ENCODE data around the gene C3. TPM values are rescaled to one million over a fixed set of nuclear protein-coding genes. Genes with fewer than 3 reads are reported as not detected.
A peak's percentile ranks its signal among the peaks of the same experiment; 100 is the strongest.
"Not testable (repeated sequence)": the region's sequence is repeated elsewhere in the genome, so short reads cannot be mapped to it uniquely, and the experiment has no call there.

C3 gene
- total RNA-seq, 2 experiments from 2014 or later: not detected

- DNase-seq: no peak
- H3K4me3 Mint-ChIP-seq: no peak overlapping the region
- H3K27ac Mint-ChIP-seq: no peak overlapping the region
- H3K4me1 Mint-ChIP-seq: no peaks in the 10 kb centered on the region
- no peaks in the 10 kb centered on the region for H3K36me3 Mint-ChIP-seq (ENCODE audit: low read depth)
- H3K9me3 Mint-ChIP-seq: peaks cover 5% of the 10 kb centered on the region
- ChIA-PET CTCF (interaction anchor here (0.9 kb wide), 1 partner anchor 18 kb away, joined by 3 read pairs; no protein-coding TSS in a partner anchor), POLR2A (no interaction called here)
- H3K27me3 Mint-ChIP-seq: peaks cover 10% of the 10 kb centered on the region
Observed at GRCh38 chr19:6685962-6686627, 34.4 kb downstream of the C3 start.

- ChIA-PET CTCF (interaction anchor here (0.9 kb wide), 1 partner anchor 18 kb away, joined by 3 read pairs; no protein-coding TSS in a partner anchor), POLR2A (no interaction called here)
- H3K4me1 Mint-ChIP-seq: peaks cover 2% of the 10 kb centered on the region
- peaks cover 13% of the 10 kb centered on the region for H3K27me3 Mint-ChIP-seq
- no peak for DNase-seq
- H3K36me3 Mint-ChIP-seq (ENCODE audit: low read depth): no peaks in the 10 kb centered on the region
- peaks cover 7% of the 10 kb centered on the region for H3K9me3 Mint-ChIP-seq
- H3K27ac Mint-ChIP-seq: no peak overlapping the region
- H3K4me3 Mint-ChIP-seq: no peak overlapping the region
Observed at GRCh38 chr19:6685482-6685881, 35.0 kb downstream of the C3 start.

GRCh38 chr19:6683971-6684370 is 36.5 kb downstream of the C3 start:
- H3K4me3 Mint-ChIP-seq: no peak overlapping the region
- POLR2A ChIA-PET: no interaction called here
- H3K4me1 Mint-ChIP-seq: peaks cover 6% of the 10 kb centered on the region
- no peak for DNase-seq
- peaks cover 2% of the 10 kb centered on the region for H3K36me3 Mint-ChIP-seq (ENCODE audit: low read depth)
- peaks cover 15% of the 10 kb centered on the region for H3K27me3 Mint-ChIP-seq
- no peak overlapping the region for H3K27ac Mint-ChIP-seq
- CTCF ChIA-PET: no interaction called here
- H3K9me3 Mint-ChIP-seq: peaks cover 18% of the 10 kb centered on the region

GRCh38 chr19:6682607-6683128 is 37.8 kb downstream of the C3 start:
- H3K36me3 Mint-ChIP-seq (ENCODE audit: low read depth): peaks cover 2% of the 10 kb centered on the region
- POLR2A ChIA-PET: no interaction called here
- DNase-seq: no peak
- no peak overlapping the region for H3K27ac Mint-ChIP-seq
- CTCF ChIA-PET: no interaction called here
- peaks cover 16% of the 10 kb centered on the region for H3K9me3 Mint-ChIP-seq
- peaks cover 15% of the 10 kb centered on the region for H3K27me3 Mint-ChIP-seq
- no peak overlapping the region for H3K4me3 Mint-ChIP-seq
- H3K4me1 Mint-ChIP-seq: peaks cover 16% of the 10 kb centered on the region

- no peak for DNase-seq
- H3K4me3 Mint-ChIP-seq: no peak overlapping the region
- H3K4me1 Mint-ChIP-seq: peaks cover 34% of the 10 kb centered on the region
- H3K36me3 Mint-ChIP-seq (ENCODE audit: low read depth): peaks cover 2% of the 10 kb centered on the region
- CTCF ChIA-PET: interaction anchor here (0.8 to 2.0 kb wide), 4 partner anchors 25 to 163 kb away, joined by 3 to 6 read pairs (median 4); no protein-coding TSS in a partner anchor
- H3K27me3 Mint-ChIP-seq: peaks cover 15% of the 10 kb centered on the region
- H3K9me3 Mint-ChIP-seq: peaks cover 19% of the 10 kb centered on the region
- no peak overlapping the region for H3K27ac Mint-ChIP-seq
- POLR2A ChIA-PET: no interaction called here
Observed at GRCh38 chr19:6680141-6680540, 40.3 kb downstream of the C3 start.

GRCh38 chr19:6679139-6679538 is 41.3 kb downstream of the C3 start:
- peaks cover 15% of the 10 kb centered on the region for H3K27me3 Mint-ChIP-seq
- ChIA-PET POLR2A (interaction anchor here (0.6 kb wide), 1 partner anchor 11 kb away, joined by 4 read pairs; no protein-coding TSS in a partner anchor), CTCF (no interaction called here)
- peaks cover 2% of the 10 kb centered on the region for H3K36me3 Mint-ChIP-seq (ENCODE audit: low read depth)
- no peak overlapping the region for H3K27ac Mint-ChIP-seq
- no peak overlapping the region for H3K4me3 Mint-ChIP-seq
- no peak for DNase-seq
- peaks cover 44% of the 10 kb centered on the region for H3K4me1 Mint-ChIP-seq
- peaks cover 19% of the 10 kb centered on the region for H3K9me3 Mint-ChIP-seq

- ChIA-PET POLR2A (interaction anchor here (0.6 kb wide), 1 partner anchor 10 kb away, joined by 4 read pairs; no protein-coding TSS in a partner anchor), CTCF (interaction anchor here (1.5 kb wide), 1 partner anchor 17 kb away, joined by 3 read pairs; no protein-coding TSS in a partner anchor)
- Mint-ChIP-seq H3K4me1 (peaks cover 47% of the 10 kb centered on the region), H3K27me3 (peaks cover 15% of the 10 kb centered on the region), H3K4me3 (no peak overlapping the region), H3K36me3 (ENCODE audit: low read depth) (peaks cover 2% of the 10 kb centered on the region), H3K9me3 (peaks cover 19% of the 10 kb centered on the region), H3K27ac (no peak overlapping the region)
- DNase-seq: peak; percentile 24
Observed at GRCh38 chr19:6678690-6679109, 41.8 kb downstream of the C3 start.

GRCh38 chr19:6677883-6678689 is 42.4 kb downstream of the C3 start:
- ChIA-PET POLR2A (no interaction called here), CTCF (interaction anchor here (0.6 to 1.5 kb wide), 4 partner anchors 17 to 185 kb away, joined by 3 read pairs; partner anchors contain the start of gene VAV1)
- Mint-ChIP-seq H3K36me3 (ENCODE audit: low read depth) (peaks cover 2% of the 10 kb centered on the region), H3K4me3 (no peak overlapping the region), H3K27me3 (peaks cover 14% of the 10 kb centered on the region), H3K27ac (no peak overlapping the region), H3K4me1 (peaks cover 49% of the 10 kb centered on the region), H3K9me3 (peaks cover 19% of the 10 kb centered on the region)
- peak; percentile 30 for DNase-seq

GRCh38 chr19:6677495-6677882 is 43.0 kb downstream of the C3 start:
- ChIA-PET POLR2A (no interaction called here), CTCF (interaction anchor here (0.6 to 1.5 kb wide), 4 partner anchors 16 to 186 kb away, joined by 3 read pairs; partner anchors contain the start of gene VAV1)
- peaks cover 10% of the 10 kb centered on the region for H3K27me3 Mint-ChIP-seq
- peaks cover 19% of the 10 kb centered on the region for H3K9me3 Mint-ChIP-seq
- no peak overlapping the region for H3K4me3 Mint-ChIP-seq
- peaks cover 52% of the 10 kb centered on the region for H3K4me1 Mint-ChIP-seq
- no peak overlapping the region for H3K27ac Mint-ChIP-seq
- H3K36me3 Mint-ChIP-seq (ENCODE audit: low read depth): peaks cover 2% of the 10 kb centered on the region
- DNase-seq: no peak

- H3K27ac Mint-ChIP-seq: no peak overlapping the region
- H3K27me3 Mint-ChIP-seq: peaks cover 5% of the 10 kb centered on the region
- H3K4me1 Mint-ChIP-seq: peaks cover 60% of the 10 kb centered on the region
- ChIA-PET POLR2A (no interaction called here), CTCF (interaction anchor here (1.2 kb wide), 1 partner anchor 187 kb away, joined by 3 read pairs; no protein-coding TSS in a partner anchor)
- DNase-seq: no peak
- H3K36me3 Mint-ChIP-seq (ENCODE audit: low read depth): peaks cover 2% of the 10 kb centered on the region
- no peak overlapping the region for H3K4me3 Mint-ChIP-seq
- H3K9me3 Mint-ChIP-seq: peaks cover 19% of the 10 kb centered on the region
Observed at GRCh38 chr19:6676288-6676687, 44.2 kb downstream of the C3 start.

GRCh38 chr19:6674868-6675305 is 45.6 kb downstream of the C3 start:
- Mint-ChIP-seq H3K4me1 (peaks cover 66% of the 10 kb centered on the region), H3K36me3 (ENCODE audit: low read depth) (peaks cover 1% of the 10 kb centered on the region), H3K9me3 (peaks cover 11% of the 10 kb centered on the region), H3K27ac (peak overlapping the region; percentile 78), H3K4me3 (peak overlapping the region; percentile 24), H3K27me3 (no peaks in the 10 kb centered on the region)
- CTCF ChIA-PET: interaction anchor here (0.9 to 1.2 kb wide), 2 partner anchors 29 to 189 kb away, joined by 3 read pairs; no protein-coding TSS in a partner anchor
- DNase-seq: peak; percentile 87
- POLR2A ChIA-PET: no interaction called here

- peak overlapping the region; percentile 24 for H3K4me3 Mint-ChIP-seq
- H3K27me3 Mint-ChIP-seq; H3K36me3 Mint-ChIP-seq (ENCODE audit: low read depth); POLR2A ChIA-PET; DNase-seq; H3K9me3 Mint-ChIP-seq: not testable (repeated sequence)
- H3K4me1 Mint-ChIP-seq: peaks cover 71% of the 10 kb centered on the region
- H3K27ac Mint-ChIP-seq: peak overlapping the region; percentile 78
- CTCF ChIA-PET: interaction anchor here (0.9 kb wide), 1 partner anchor 30 kb away, joined by 3 read pairs; no protein-coding TSS in a partner anchor
Observed at GRCh38 chr19:6674408-6674807, 46.0 kb downstream of the C3 start.
